Stimulated activated CD8-positive, alpha-beta memory T cell treated with anti-CD3 and anti-CD28 coated beads, Interleukin-15, amount 100 ng/mL, for 48 hours (primary cell): ENCODE results near the gene EWSR1.

Source experiments
- DNase-seq, 2 donors: peaks; one replicate each; pipeline ENCODE4 v3.0.0-alpha.2; 2020; ENCODE audit warnings: low read depth in 2 of 2

EWSR1 gene

DNA sequence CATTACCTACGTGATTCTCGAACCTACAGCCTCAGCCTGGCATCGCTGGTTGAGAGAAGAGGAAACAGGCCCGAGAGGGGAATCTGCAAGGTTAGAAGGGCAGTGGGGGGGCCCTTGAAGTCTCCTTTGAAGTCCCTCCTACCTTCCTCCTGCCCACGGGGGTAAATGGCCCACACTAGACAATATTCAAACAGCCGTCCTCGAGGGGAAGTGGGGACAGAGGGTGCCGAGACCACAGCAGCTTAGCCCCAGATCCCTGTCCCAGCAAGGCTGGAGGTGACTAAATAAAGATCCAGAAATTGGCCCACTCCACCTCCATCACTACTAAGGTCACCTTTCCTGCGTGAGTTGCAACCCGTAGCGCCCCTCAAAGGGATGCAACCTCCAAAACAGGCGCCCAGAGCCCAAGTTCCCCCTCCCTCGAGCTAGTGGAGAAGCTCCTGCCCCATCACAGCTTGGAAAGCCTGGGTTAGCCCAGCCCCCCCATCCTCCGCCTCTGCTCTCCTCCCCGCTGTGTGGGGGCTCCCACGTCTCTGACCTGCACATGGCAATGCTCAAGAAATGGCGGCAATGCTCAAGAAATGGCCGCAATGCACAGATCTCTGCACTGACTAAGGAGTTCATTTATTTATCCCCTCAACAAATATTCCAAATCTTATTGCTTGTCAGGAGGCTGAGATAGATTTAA, 48.2 kb downstream of the EWSR1 start:
- DNase-seq: no peak

DNA sequence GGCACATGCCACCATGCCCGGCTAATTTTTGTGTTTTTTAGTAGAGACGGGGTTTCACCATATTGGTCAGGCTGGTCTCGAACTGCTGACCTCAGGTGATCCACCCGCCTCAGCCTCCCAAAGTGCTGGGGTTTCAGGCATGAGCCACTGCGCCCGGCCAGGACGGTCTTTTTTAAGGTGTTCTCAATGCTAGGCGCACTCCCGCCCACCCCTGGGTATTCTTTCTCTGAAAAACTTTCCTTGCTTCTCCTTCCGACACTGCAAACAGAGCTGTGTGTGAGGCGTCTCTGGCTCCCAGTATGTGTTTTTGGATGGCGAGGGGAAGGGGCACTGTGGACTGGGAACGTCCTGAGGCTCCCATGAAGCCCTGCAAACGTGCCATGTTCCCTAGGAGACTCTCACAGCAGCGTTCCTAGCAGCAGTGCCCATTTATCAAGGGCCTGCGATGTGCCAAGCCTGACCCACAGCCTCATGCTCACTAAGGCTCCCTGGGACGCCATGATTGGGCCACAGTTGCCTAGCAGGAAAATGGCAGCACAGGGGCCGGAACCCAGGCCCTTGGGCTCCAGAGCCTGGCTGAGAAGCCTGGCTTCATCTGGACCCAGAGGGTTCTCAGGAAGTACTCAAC, 49.9 kb downstream of the EWSR1 start:
- DNase-seq: no peak

- DNase-seq: no peak
Measured at GRCh38 chr22:29319072-29319471, 51.0 kb downstream of the EWSR1 start.

DNA sequence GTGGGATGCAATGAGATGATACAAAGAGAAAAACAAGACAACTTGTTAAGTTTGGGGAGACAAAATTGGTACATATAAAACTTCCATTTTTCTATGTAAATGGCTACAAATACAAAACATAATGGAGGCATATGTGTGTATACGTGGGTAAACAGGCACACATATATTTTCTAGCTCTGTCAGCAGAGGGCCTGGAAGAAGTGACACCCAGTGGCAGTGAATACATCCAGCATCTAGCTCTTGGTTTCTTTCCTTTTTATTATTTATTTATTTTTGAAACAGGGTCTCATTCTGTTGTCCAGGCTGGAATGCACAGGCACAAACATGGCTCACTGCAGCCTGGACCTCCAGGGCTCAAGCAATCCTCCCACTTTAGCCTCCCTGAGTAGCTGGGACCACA, 52.5 kb downstream of the EWSR1 start:
- no peak for DNase-seq

GRCh38 chr22:29323641-29324040, 55.6 kb downstream of the EWSR1 start:
- no peak for DNase-seq

GRCh38 chr22:29325356-29325755, 57.3 kb downstream of the EWSR1 start:
- DNase-seq: no peak

DNA sequence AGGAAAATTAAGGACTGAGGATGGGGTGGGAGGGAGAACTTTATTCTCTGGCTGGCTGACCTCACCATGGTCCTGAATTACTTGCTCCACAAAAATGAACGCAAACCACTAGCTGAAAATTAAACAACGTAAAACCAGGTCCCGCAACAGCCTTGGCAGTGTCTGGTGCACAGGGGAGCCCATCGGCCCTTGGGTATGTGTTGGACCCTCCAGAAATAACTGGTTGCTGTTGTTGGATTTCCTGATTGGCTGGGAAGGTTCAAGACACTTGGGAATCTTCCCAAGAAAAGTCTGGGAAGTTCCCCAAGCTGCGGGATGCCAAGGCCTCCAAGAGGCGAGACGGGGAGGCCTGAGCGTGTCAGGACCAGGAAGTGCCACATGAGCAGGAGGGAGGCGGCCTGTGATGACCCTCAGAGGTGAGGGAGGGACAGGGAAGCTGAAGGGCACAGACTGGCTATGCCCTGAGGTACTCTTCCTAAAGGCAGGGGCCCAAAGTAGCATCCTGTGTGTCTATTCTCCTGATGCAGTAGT, 57.8 kb downstream of the EWSR1 start:
- DNase-seq: no peak

DNA sequence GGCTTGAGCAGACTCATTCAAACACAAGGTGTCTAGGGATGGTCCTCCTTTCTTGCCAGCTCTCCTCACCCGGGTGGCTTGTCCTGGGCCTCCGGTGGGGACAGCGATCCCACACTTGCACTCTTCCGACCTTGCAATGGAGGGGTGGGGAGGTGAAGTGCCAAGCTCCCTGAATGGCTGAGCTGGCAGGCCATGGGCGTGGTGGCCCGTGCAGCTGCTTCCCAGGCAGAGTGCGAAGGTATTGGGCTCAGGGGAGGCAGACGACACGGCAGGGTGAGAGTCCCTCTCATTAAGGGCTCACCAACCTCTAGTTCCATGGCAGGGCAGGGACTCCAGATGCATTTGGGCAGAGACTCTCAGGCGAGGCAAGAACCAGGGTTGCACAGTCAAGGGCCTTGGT, 58.4 kb downstream of the EWSR1 start:
- no peak for DNase-seq

DNA sequence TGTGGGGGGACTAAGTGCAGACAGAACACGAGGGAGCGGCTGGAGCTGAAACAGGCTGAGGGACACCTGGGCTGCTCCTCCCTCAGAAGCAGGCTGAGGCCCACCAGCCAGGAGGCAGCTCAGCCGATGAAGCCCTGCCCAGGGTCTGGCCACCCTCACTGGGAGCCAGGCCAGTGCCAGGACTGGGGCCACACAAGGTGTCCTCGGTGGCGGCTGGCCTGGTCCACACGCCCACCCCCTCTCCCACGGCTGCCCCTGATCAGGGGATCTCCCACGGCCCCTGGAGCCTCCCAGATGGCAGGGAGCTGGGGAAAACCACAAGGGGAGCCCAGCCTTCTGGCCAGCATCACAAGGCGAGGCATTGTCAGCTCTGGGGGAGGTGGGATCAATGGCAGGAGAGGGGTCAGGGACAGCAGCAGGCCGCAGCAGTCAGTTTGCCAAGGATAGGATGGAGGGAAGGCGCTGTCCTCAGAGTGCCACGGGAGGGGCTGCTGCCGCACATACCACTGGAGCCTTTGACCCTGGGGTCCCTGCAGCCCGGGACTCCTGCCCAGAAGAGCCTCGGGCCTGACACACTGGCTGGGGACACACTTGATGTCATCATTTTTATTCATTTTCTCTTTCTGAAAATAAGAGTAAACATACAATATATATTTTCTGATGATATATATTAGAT, 59.2 kb downstream of the EWSR1 start:
- DNase-seq: no peak

DNA sequence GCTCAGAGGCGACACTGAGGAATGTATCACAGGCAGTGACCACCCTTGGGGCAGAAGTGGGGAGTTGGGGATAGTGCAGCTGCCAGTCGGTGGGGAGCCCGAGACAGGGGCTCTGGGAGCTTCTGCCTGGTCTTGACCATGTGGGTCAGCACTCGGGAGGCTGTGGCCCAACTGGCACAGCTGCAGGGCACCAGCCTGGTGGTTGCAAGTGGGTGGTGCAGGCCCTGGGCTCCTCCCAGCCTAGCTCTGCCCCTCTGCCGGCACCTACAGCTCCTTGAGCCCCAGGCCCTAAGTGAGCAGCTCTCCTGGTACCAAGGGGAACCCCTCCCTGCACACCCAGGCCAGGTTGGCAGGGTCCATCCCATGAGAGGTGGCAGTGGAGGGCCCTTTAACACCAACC, 60.0 kb downstream of the EWSR1 start:
- DNase-seq: no peak

DNA sequence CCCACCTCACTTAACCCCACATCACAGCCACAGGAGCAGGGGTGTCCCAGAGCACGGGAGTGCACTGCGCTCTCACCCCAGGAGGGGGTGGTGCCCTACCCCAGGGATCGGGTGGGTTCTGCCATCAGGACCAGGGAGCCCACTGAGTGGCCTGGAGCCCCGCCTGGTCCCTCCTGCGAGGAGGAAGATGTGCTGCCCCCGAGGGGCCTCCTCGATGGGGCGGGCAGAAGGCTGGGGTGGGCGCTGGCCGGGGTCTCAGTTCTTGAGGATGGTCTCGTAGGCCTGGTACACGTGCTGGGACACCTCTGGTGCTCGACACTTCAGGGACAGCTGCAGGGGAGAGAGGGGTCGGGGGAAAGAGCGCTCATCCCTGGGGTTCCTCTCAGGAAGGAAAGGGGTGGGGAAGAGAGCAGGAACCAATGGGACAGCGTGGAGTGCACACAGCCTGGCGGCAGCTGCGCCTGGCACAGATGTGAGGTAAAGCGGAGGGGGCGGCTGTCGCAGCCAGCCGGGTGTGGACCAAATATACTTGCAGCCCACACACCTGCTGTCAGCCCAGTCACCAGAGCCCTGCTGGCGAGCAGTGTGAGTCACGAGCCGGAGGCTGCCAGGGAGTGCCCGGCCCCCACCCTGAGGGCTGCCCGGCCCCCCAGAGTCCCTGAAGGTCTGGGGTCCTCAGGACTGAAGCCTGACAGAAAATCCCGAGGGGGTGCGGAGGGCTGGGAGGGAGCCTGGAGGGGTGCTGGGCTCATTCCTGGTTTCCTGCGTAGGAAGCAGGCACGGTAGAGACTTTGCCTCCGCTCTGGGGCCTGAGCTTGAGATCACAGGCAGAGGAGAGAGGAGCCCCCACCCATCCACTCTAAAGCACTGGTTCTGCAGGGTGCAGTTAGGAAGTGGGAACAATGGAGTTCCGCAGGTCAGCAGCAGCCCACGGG, 60.8 kb downstream of the EWSR1 start:
- no peak for DNase-seq

DNA sequence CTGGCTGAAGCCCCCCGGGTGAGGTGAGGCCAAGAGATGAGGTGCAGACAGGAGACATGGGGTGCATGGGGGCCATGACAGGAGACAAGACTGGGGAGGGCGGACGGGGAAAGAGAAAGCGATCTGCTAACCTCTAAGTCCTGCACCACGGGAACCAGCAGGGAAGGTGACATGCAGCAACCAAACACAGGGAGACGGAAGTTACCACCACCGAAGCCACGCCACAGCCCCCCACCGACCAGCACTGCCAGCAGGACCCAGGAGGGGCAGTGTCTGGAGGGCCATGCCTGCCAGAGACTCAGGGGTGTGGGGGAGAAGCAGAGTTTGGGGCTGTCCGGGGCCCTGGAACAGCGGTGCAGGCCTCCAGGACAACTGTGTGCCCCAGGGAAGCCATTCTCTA, 61.5 kb downstream of the EWSR1 start:
- DNase-seq: no peak

GRCh38 chr22:29330291-29330690, 62.2 kb downstream of the EWSR1 start:
- no peak for DNase-seq

GRCh38 chr22:29330753-29331152, 62.7 kb downstream of the EWSR1 start:
- no peak for DNase-seq

GRCh38 chr22:29331213-29331612, 63.1 kb downstream of the EWSR1 start:
- DNase-seq: no peak

- DNase-seq: no peak
Measured at GRCh38 chr22:29331658-29332300, 63.7 kb downstream of the EWSR1 start.

GRCh38 chr22:29332886-29333496, 64.9 kb downstream of the EWSR1 start:
- no peak for DNase-seq

DNA sequence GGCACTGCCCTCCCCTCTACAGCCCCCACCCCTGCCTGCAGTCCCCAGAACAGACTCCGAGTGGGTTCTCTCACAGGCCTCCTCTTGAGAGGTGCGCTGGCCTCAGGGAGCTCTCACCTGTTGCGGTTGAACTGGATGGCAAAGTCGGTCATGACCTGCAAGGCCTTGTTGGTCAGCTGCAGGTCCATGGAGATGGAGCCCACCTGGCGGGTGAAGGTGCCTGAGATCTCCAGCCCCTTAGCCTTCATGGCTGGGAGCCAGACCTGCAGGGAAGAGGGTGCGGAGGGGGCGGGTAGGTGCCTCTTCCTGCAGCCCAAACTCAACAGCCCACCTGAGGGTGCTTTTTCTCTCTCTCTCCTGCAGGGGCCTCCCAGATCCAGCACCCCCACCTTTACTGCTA, 66.1 kb downstream of the EWSR1 start:
- no peak for DNase-seq

GRCh38 chr22:29334696-29335344, 66.8 kb downstream of the EWSR1 start:
- DNase-seq: no peak

DNA sequence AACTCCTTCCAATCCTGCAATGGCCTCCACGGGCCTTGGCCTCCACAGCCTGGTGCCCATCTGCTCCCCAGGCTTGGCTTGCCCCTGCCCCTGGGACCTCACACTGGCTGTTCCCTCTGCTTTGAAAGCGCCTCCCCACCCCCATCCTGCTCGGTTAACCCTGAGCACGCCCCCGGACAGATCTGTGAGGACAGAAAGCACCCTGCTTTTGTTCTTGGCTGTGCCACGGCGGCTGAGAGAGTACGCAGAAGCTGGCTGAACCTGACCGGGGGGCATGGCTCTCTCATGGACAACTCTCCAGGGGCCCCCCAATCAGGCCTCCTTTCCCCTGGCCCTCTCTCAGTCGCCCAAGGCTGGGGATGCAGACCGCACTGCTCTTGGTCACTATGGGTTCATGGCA, 67.6 kb downstream of the EWSR1 start:
- DNase-seq: no peak
